Spleen (tissue), 7 donors: ENCODE measurements around the gene MISP.

Source experiments
- CTCF ChIP-seq, 11 experiments: fragments of 200-600 bp in 7 of 11; fragments of 450-650 bp in 4 of 11; sonication (generic) in 4 of 11; IDR thresholded peaks in 8 of 11; conservative IDR thresholded peaks in 3 of 11; 1 replicate in 7 of 11; 2 replicates in 4 of 11; pipeline versions ENCODE4 v1.4.0 to v1.8.0; 2016 to 2021; ENCODE audit warnings: antibody characterized with exemption in 11 of 11, inconsistent platforms in 4 of 11, mild to moderate bottlenecking in 1 of 11
- POLR2A ChIP-seq, 3 donors: fragments of 450-650 bp; IDR thresholded peaks; one replicate each; pipeline ENCODE4 v1.5.1; 2017; ENCODE audit warnings: antibody characterized with exemption in 3 of 3, mild to moderate bottlenecking in 1 of 3
- POLR2AphosphoS5 ChIP-seq, 3 donors: sonication (generic); formaldehyde crosslinking; IDR thresholded peaks; one replicate each; pipeline ENCODE4 v1.5.1; 2017; ENCODE audit warnings: antibody characterized with exemption in 3 of 3
- donor health status: DM: no; HTN: no; CAD: no; lungs with moderate emphysema.
- donor health status: DM: no; HTN: no; CAD: no.
- donor health status: DM: no; HTN: no; CAD: no.

GRCh38 chr19:709965-710571 is 40.8 kb upstream of the MISP start:
- no peak for TF ChIP-seq POLR2A (IDR thresholded peaks at IDR 0.05)
- TF ChIP-seq CTCF (IDR thresholded peaks at IDR 0.05 in 8 of 11, conservative IDR thresholded peaks at IDR 0.05 in 3 of 11), result no peak
- TF ChIP-seq POLR2AphosphoS5 (IDR thresholded peaks at IDR 0.05), result peak in 1 of 3 donors; percentile 30
